Large intestine (tissue), 3 donors: ENCODE data around the gene MARCKSL1. TPM values are rescaled to one million over a fixed set of nuclear protein-coding genes. Genes with fewer than 3 reads are reported as not detected.
"Not testable (repeated sequence)": the region's sequence is repeated elsewhere in the genome, so short reads cannot be mapped to it uniquely, and the experiment has no call there.

Source experiments
- DNase-seq, 2 donors: peaks; one replicate each; pipeline versions ENCODE4 v3.0.0 to v3.0.0-alpha.2; 2013
- H3K27ac ChIP-seq: one replicate; pipeline ENCODE4 v1.5.1; 2013; ENCODE audit warnings: low read length
- H3K27me3 ChIP-seq: 2 replicates; pipeline ENCODE4 v1.6.1; 2013; ENCODE audit warnings: low read length; ENCODE audit not compliant: control insufficient read depth, insufficient read depth
- H3K36me3 ChIP-seq: 2 replicates; pipeline ENCODE4 v1.6.1; 2013; ENCODE audit warnings: low read length; ENCODE audit not compliant: control insufficient read depth, insufficient read depth
- H3K4me1 ChIP-seq: one replicate; pipeline ENCODE4 v1.6.1; 2013; ENCODE audit warnings: low read length; ENCODE audit not compliant: control insufficient read depth, insufficient read depth
- H3K4me3 ChIP-seq: one replicate; pipeline ENCODE4 v1.5.1; 2013; ENCODE audit warnings: low read length
- H3K9me3 ChIP-seq: one replicate; pipeline ENCODE4 v1.6.1; 2013; ENCODE audit warnings: mild to moderate bottlenecking, low read depth, low read length, moderate library complexity; ENCODE audit not compliant: control insufficient read depth
- WGBS: methylation state at CpG from one replicate; pipeline ENCODE4 v1.1.5; 2013; ENCODE audit warnings: low lambda C conversion rate; ENCODE audit not compliant: insufficient coverage; 5-methylcytosine and 5-hydroxymethylcytosine counted together
- polyA plus RNA-seq: library from polyadenylated mRNA; unstranded; fragments of 120-200 nt; gene quantifications from one replicate; pipeline ENCODE4 v1.2.1, GENCODE V29; 2013

The MARCKSL1 gene
- polyA plus RNA-seq, 1 donor: 139 TPM

- Histone ChIP-seq H3K27me3 (no peaks in the 10 kb centered on the region), H3K27ac (no peak overlapping the region), H3K9me3 (no peaks in the 10 kb centered on the region), H3K4me1 (peaks cover 6% of the 10 kb centered on the region), H3K36me3 (no peaks in the 10 kb centered on the region), H3K4me3 (no peak overlapping the region)
- peak in 1 of 2 donors; percentile 44 for DNase-seq
- no CpG with 5 or more reads among the region's 7 CpGs for WGBS
Observed at GRCh38 chr1:32289256-32289655, 46.8 kb downstream of the MARCKSL1 start.

GRCh38 chr1:32286763-32287162 lies 49.3 kb downstream of the MARCKSL1 start:
- Histone ChIP-seq H3K27ac (no peak overlapping the region), H3K27me3 (no peaks in the 10 kb centered on the region), H3K4me1 (peaks cover 6% of the 10 kb centered on the region), H3K4me3 (no peak overlapping the region), H3K9me3 (no peaks in the 10 kb centered on the region), H3K36me3 (no peaks in the 10 kb centered on the region)
- no peak for DNase-seq
- no CpG with 5 or more reads among the region's 4 CpGs for WGBS

- DNase-seq: no peak
- Histone ChIP-seq H3K4me3 (no peak overlapping the region), H3K9me3 (no peaks in the 10 kb centered on the region), H3K36me3 (no peaks in the 10 kb centered on the region), H3K27me3 (no peaks in the 10 kb centered on the region), H3K4me1 (no peaks in the 10 kb centered on the region), H3K27ac (no peak overlapping the region)
- no CpG with 5 or more reads among the region's 3 CpGs for WGBS
Observed at GRCh38 chr1:32285658-32286057, 50.4 kb downstream of the MARCKSL1 start.

GRCh38 chr1:32284777-32285176 lies 51.3 kb downstream of the MARCKSL1 start:
- H3K4me1 ChIP-seq, H3K27ac ChIP-seq, H3K27me3 ChIP-seq, H3K9me3 ChIP-seq, H3K4me3 ChIP-seq, DNase-seq, H3K36me3 ChIP-seq: not testable (repeated sequence)
- WGBS: no CpG with 5 or more reads among the region's 8 CpGs

Other genes with a start within 250 kb of the MARCKSL1 start
- 25.3 TPM for gene KPNA6, start 228.2 kb downstream of the MARCKSL1 start, polyA plus RNA-seq
- 33.7 TPM for gene TXLNA, start 156.6 kb downstream of the MARCKSL1 start, polyA plus RNA-seq
- 13.3 TPM for gene CCDC28B, start 135.6 kb downstream of the MARCKSL1 start, polyA plus RNA-seq
- gene IQCC, start 130.6 kb downstream of the MARCKSL1 start, polyA plus RNA-seq: 5.5 TPM
- gene DCDC2B, start 127.1 kb downstream of the MARCKSL1 start, polyA plus RNA-seq: 0.54 TPM
- 22.0 TPM for gene TMEM234, start 113.9 kb downstream of the MARCKSL1 start, polyA plus RNA-seq
- 156 TPM for gene EIF3I, start 113.8 kb downstream of the MARCKSL1 start, polyA plus RNA-seq
- 2.8 TPM for gene FAM167B, start 89.0 kb downstream of the MARCKSL1 start, polyA plus RNA-seq
- gene LCK, start 85.0 kb downstream of the MARCKSL1 start, polyA plus RNA-seq: 4.2 TPM
- 153 TPM for gene HDAC1, start 44.1 kb downstream of the MARCKSL1 start, polyA plus RNA-seq
- 12.2 TPM for gene FAM229A, start 26.3 kb upstream of the MARCKSL1 start, polyA plus RNA-seq
- gene TSSK3, start 26.3 kb upstream of the MARCKSL1 start, polyA plus RNA-seq: 6.1 TPM
- gene BSDC1, start 58.2 kb upstream of the MARCKSL1 start, polyA plus RNA-seq: 57.2 TPM
- gene ZBTB8B, start 128.8 kb upstream of the MARCKSL1 start, polyA plus RNA-seq: 0.25 TPM
- gene ZBTB8A, start 203.2 kb upstream of the MARCKSL1 start, polyA plus RNA-seq: 8.0 TPM